SK-N-SH (cell line): Measurements from ENCODE around the gene RNF149. TPM values are rescaled to one million over a fixed set of nuclear protein-coding genes. Genes with fewer than 3 reads are reported as not detected.
"Not testable (repeated sequence)": the region's sequence is repeated elsewhere in the genome, so short reads cannot be mapped to it uniquely, and the experiment has no call there.

Experiments
- CTCF ChIA-PET: fragments of 300-600, 350-600 bp; formaldehyde crosslinking; extraction: SDS; loops from one replicate; lab custom pipeline; 2021; lab: Yijun Ruan, JAX
- POLR2A ChIA-PET: fragments of 350-600 bp; sonication (Branson Sonifier 250); formaldehyde crosslinking; extraction: SDS; loops from one replicate; lab custom pipeline; 2020; ENCODE audit warnings: antibody characterized with exemption, inconsistent platforms; lab: Yijun Ruan, JAX
- DNase-seq: peaks from one replicate; pipeline ENCODE4 v3.0.0; 2012
- H2AFZ ChIP-seq: fragments of 200-600 bp; sonication (generic); 2 replicates; pipeline ENCODE4 v1.8.1; 2016; ENCODE audit warnings: antibody characterized with exemption, mild to moderate bottlenecking, low read depth
- H3F3A ChIP-seq: fragments of 200-600 bp; sonication (generic); replicated peaks from 2 replicates; pipeline ENCODE3; 2016; ENCODE audit warnings: antibody characterized with exemption, mild to moderate bottlenecking; ENCODE audit not compliant: insufficient read depth
- H3K27ac ChIP-seq, 2 experiments: fragments of 200-500 bp in 1 of 2; fragments of 200-600 bp in 1 of 2; sonication (Bioruptor generic) in 1 of 2; sonication (generic), shearing (Covaris generic) in 1 of 2; 2 replicates each; pipeline versions ENCODE4 v1.5.1 to v1.6.1; 2014 to 2016; ENCODE audit warnings: low read depth in 2 of 2, inconsistent platforms in 1 of 2, low read length in 1 of 2, mild to moderate bottlenecking in 1 of 2, mixed read lengths in 1 of 2
- H3K27me3 ChIP-seq: fragments of 200-600 bp; sonication (generic), shearing (Covaris generic); 2 replicates; pipeline ENCODE4 v1.6.1; 2016; ENCODE audit warnings: mixed run types; ENCODE audit not compliant: insufficient read depth
- H3K36me3 ChIP-seq, 2 experiments: fragments of 200-500 bp in 1 of 2; fragments of 200-600 bp in 1 of 2; sonication (Bioruptor generic) in 1 of 2; sonication (generic) in 1 of 2; replicated peaks in 1 of 2; 2 replicates each; pipeline versions ENCODE3 to v1.5.1; 2014 to 2016; ENCODE audit warnings: low read length in 1 of 2, mild to moderate bottlenecking in 1 of 2; ENCODE audit not compliant: insufficient read depth in 2 of 2, control insufficient read depth in 1 of 2
- H3K4me1 ChIP-seq, 2 experiments: fragments of 200-500 bp in 1 of 2; fragments of 200-600 bp in 1 of 2; sonication (Bioruptor generic) in 1 of 2; sonication (generic), shearing (Covaris generic) in 1 of 2; 2 replicates each; pipeline versions ENCODE4 v1.5.1 to v1.6.1; 2014 to 2016; ENCODE audit warnings: low read depth in 1 of 2, low read length in 1 of 2, mixed run types in 1 of 2; ENCODE audit not compliant: insufficient read depth in 2 of 2, control insufficient read depth in 1 of 2
- H3K4me2 ChIP-seq: fragments of 200-600 bp; sonication (generic), shearing (Covaris generic); 2 replicates; pipeline ENCODE4 v1.6.1; 2017; ENCODE audit warnings: mixed run types
- H3K4me3 ChIP-seq, 2 experiments: fragments of 200-500 bp in 1 of 2; fragments of 200-600 bp in 1 of 2; sonication (Bioruptor generic) in 1 of 2; sonication (generic), shearing (Covaris generic) in 1 of 2; 2 replicates each; pipeline versions ENCODE4 v1.5.1 to v1.8.1; 2014 to 2016; ENCODE audit warnings: low read depth in 2 of 2, inconsistent platforms in 1 of 2, low read length in 1 of 2, mild to moderate bottlenecking in 1 of 2, mixed read lengths in 1 of 2, moderate library complexity in 1 of 2
- H3K79me2 ChIP-seq: fragments of 200-600 bp; sonication (generic); 2 replicates; pipeline ENCODE4 v1.8.1; 2017; ENCODE audit warnings: mild to moderate bottlenecking; ENCODE audit not compliant: insufficient read depth
- H3K9ac ChIP-seq: fragments of 200-600 bp; sonication (generic); 2 replicates; pipeline ENCODE4 v1.6.1; 2017; ENCODE audit warnings: mixed run types
- H3K9me2 ChIP-seq: fragments of 200-600 bp; sonication (generic); 2 replicates; pipeline ENCODE4 v1.6.1; 2017; ENCODE audit warnings: mixed run types
- H3K9me3 ChIP-seq: fragments of 200-600 bp; sonication (generic); 2 replicates; pipeline ENCODE4 v1.6.1; 2017; ENCODE audit warnings: mixed run types, mild to moderate bottlenecking, moderate library complexity
- H4K20me1 ChIP-seq: fragments of 200-600 bp; sonication (generic); 2 replicates; pipeline ENCODE4 v1.6.1; 2017; ENCODE audit warnings: mild to moderate bottlenecking, mixed run types; ENCODE audit not compliant: insufficient read depth
- CHD2 ChIP-seq: fragments of 150-350 bp; IDR thresholded peaks from 2 replicates; pipeline ENCODE4 v1.6.1; 2018; ENCODE audit warnings: low read length; ENCODE audit not compliant: partially characterized antibody
- CTCF ChIP-seq: fragments of 200-600 bp; sonication (generic); IDR thresholded peaks from 2 replicates; pipeline ENCODE4 v1.6.1; 2017; ENCODE audit warnings: antibody characterized with exemption, mild to moderate bottlenecking, moderate library complexity
- FOXJ3 ChIP-seq: sonication (generic); formaldehyde crosslinking; IDR thresholded peaks from 2 replicates; pipeline ENCODE4 v1.5.1; 2020; ENCODE audit warnings: mild to moderate bottlenecking, missing genetic modification reagents
- GABPA ChIP-seq: IDR thresholded peaks from 2 replicates; pipeline ENCODE4 v1.4.0; 2012; ENCODE audit warnings: low read depth, mild to moderate bottlenecking
- GATA2 ChIP-seq: sonication (generic); formaldehyde crosslinking; IDR thresholded peaks from 2 replicates; pipeline ENCODE4 v1.5.0; 2020; ENCODE audit warnings: mild to moderate bottlenecking, missing genetic modification reagents
- MAX ChIP-seq: IDR thresholded peaks from 2 replicates; pipeline ENCODE4 v1.4.0; 2012; ENCODE audit warnings: low read depth
- MEF2A ChIP-seq: IDR thresholded peaks from 2 replicates; pipeline ENCODE4 v1.4.0; 2012; ENCODE audit warnings: low read depth, borderline replicate concordance
- PBX3 ChIP-seq: IDR thresholded peaks from 2 replicates; pipeline ENCODE4; 2012
- POLR2AphosphoS5 ChIP-seq: IDR thresholded peaks from 2 replicates; pipeline ENCODE4 v1.6.1; 2012; ENCODE audit warnings: low read depth, low read length
- RAD21 ChIP-seq: IDR thresholded peaks from 2 replicates; pipeline ENCODE4 v1.6.1; 2012; ENCODE audit warnings: mild to moderate bottlenecking, low read length
- RCOR1 ChIP-seq: fragments of 150-350 bp; IDR thresholded peaks from 2 replicates; pipeline ENCODE4 v1.6.1; 2017; ENCODE audit warnings: antibody characterized with exemption, low read length
- REST ChIP-seq: IDR thresholded peaks from 2 replicates; pipeline ENCODE4 v1.6.1; 2012; ENCODE audit warnings: mild to moderate bottlenecking, low read depth, low read length, moderate library complexity
- RXRA ChIP-seq: IDR thresholded peaks from 2 replicates; pipeline ENCODE4 v1.4.0; 2012; ENCODE audit warnings: low read depth, mild to moderate bottlenecking, borderline replicate concordance
- TAF1 ChIP-seq: IDR thresholded peaks from 2 replicates; pipeline ENCODE4 v1.6.1; 2012; ENCODE audit warnings: low read depth, mild to moderate bottlenecking, low read length, moderate library complexity, borderline replicate concordance
- USF1 ChIP-seq: IDR thresholded peaks from 2 replicates; pipeline ENCODE4 v1.4.0; 2012; ENCODE audit warnings: low read depth, borderline replicate concordance
- WGBS: methylation state at CpG from one replicate; pipeline ENCODE4 v1.1.6; 2017; ENCODE audit warnings: low lambda C conversion rate; 5-methylcytosine and 5-hydroxymethylcytosine counted together
- polyA plus RNA-seq, 3 experiments: library from polyadenylated mRNA; depleted of rRNA; stranded (reverse); fragments of >200 nt; gene quantifications; 2 replicates each; pipeline ENCODE4 v1.2.3, GENCODE V29; 2012

RNF149 gene
- polyA plus RNA-seq, 1 of the 3 experiments (the other 2 are of a cell fraction) = 15.3 TPM

- Histone ChIP-seq H3K9me2 (no peaks in the 10 kb centered on the region), H2AFZ (no peak overlapping the region), H3K9ac (no peak overlapping the region), H4K20me1 (no peaks in the 10 kb centered on the region), H3K9me3 (no peaks in the 10 kb centered on the region), H3K4me1 (no peaks in the 10 kb centered on the region), H3F3A (no peaks in the 10 kb centered on the region), H3K27me3 (no peaks in the 10 kb centered on the region), H3K79me2 (no peaks in the 10 kb centered on the region), H3K4me3 (no peak overlapping the region)
- CTCF ChIA-PET = interaction anchor here (0.6 to 2.4 kb wide), 3 partner anchors 11 to 64 kb away, joined by 3 to 14 read pairs (median 3); no protein-coding TSS in a partner anchor
- TF ChIP-seq MAX = no peak
- TF ChIP-seq GABPA = no peak
- no peak for TF ChIP-seq USF1
- TF ChIP-seq PBX3 = no peak
- TF ChIP-seq RAD21 = no peak
- TF ChIP-seq FOXJ3 (CRISPR knock-in tag) = no peak
- TF ChIP-seq GATA2 (CRISPR knock-in tag) = no peak
- TF ChIP-seq TAF1 = no peak
- no peak for TF ChIP-seq RXRA
- no peak for TF ChIP-seq POLR2AphosphoS5
- no peak for TF ChIP-seq REST
- no peak for TF ChIP-seq CTCF
- TF ChIP-seq MEF2A = no peak
- TF ChIP-seq CHD2 = no peak
- no peak for TF ChIP-seq RCOR1
- TF ChIP-seq, all 33 proteins: peak for 0
- DNase-seq = no peak
- Histone ChIP-seq H3K27ac (no peak overlapping the region), H3K36me3 (no peaks in the 10 kb centered on the region), H3K4me2 (no peak overlapping the region)
- WGBS = 92% methylated on average over 18 of the region's 21 CpGs
- POLR2A ChIA-PET = interaction anchor here (0.6 kb wide), 1 partner anchor 45 kb away, joined by 3 read pairs; no protein-coding TSS in a partner anchor
Measured at GRCh38 chr2:101354420-101355311, 46.2 kb upstream of the RNF149 start.

- DNase-seq, H3K9ac ChIP-seq, H3K27ac ChIP-seq, H4K20me1 ChIP-seq, H3K36me3 ChIP-seq, H3K79me2 ChIP-seq, H3K4me2 ChIP-seq, H2AFZ ChIP-seq, H3K9me2 ChIP-seq, H3K9me3 ChIP-seq, POLR2A ChIA-PET, H3K4me1 ChIP-seq, H3K4me3 ChIP-seq, H3K27me3 ChIP-seq, H3F3A ChIP-seq: not testable (repeated sequence)
- CTCF ChIA-PET = interaction anchor here (0.9 to 1.5 kb wide), 2 partner anchors 10 to 17 kb away, joined by 3 to 7 read pairs; no protein-coding TSS in a partner anchor
- 85% methylated on average over 4 of the region's 4 CpGs for WGBS
Measured at GRCh38 chr2:101352631-101353030, 44.1 kb upstream of the RNF149 start.
